PFSK-1 (cell line): ENCODE results near the gene XYLT1.

Source experiments
- FOXP2 ChIP-seq: optimal IDR thresholded peaks from 2 replicates; pipeline ENCODE3; 2011; ENCODE audit warnings: borderline replicate concordance, control low read depth, inconsistent platforms; ENCODE audit not compliant: insufficient read depth; ENCODE audit errors: extremely low read length, extremely low read depth
- POLR2AphosphoS5 ChIP-seq: IDR thresholded peaks from 2 replicates; pipeline ENCODE4 v1.6.1; 2012; ENCODE audit warnings: low read depth, mild to moderate bottlenecking, control low read depth, low read length, moderate library complexity
- REST ChIP-seq, 2 experiments: IDR thresholded peaks; 2 replicates each; pipeline versions ENCODE4 v1.6.1 to v1.8.0; 2011 to 2012; ENCODE audit warnings: low read depth in 2 of 2, low read length in 2 of 2, control low read depth in 1 of 2, inconsistent platforms in 1 of 2, mild to moderate bottlenecking in 1 of 2, moderate library complexity in 1 of 2; ENCODE audit not compliant: insufficient read depth in 1 of 2
- SIN3A ChIP-seq: IDR thresholded peaks from 2 replicates; pipeline ENCODE4 v1.6.1; 2012; ENCODE audit warnings: mild to moderate bottlenecking, low read length, moderate library complexity, borderline replicate concordance; ENCODE audit not compliant: insufficient read depth
- TAF1 ChIP-seq: IDR thresholded peaks from 2 replicates; pipeline ENCODE4 v1.6.1; 2012; ENCODE audit warnings: low read length, control low read depth, borderline replicate concordance; ENCODE audit not compliant: insufficient read depth

XYLT1 gene

DNA sequence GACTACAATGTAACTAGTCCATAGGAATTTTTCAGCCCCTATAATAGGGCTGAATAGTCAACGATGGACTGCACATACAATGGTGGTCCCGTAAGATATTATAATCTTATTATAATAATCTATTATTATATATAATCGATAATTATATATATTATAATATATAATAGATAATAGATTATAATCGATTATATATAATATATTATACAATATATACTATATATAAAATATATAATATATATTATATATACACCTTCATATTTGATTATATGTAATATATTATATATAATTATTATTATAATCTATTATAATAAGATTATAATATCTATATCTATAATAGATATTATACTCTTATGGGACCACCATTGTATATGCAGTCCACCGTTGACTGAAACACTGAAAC is 238.8 kb downstream of the XYLT1 start:
- no peak for TF ChIP-seq POLR2AphosphoS5
- no peak for TF ChIP-seq SIN3A
- TF ChIP-seq FOXP2 = no peak
- no peak for TF ChIP-seq REST (IDR thresholded peaks at IDR 0.05; ENCODE audit: insufficient read depth in 1 of 2, low read depth in 2 of 2, low read length in 2 of 2)

GRCh38 chr16:17230932-17231581 is 239.7 kb downstream of the XYLT1 start:
- TF ChIP-seq TAF1 (no peak), FOXP2 (no peak)

DNA sequence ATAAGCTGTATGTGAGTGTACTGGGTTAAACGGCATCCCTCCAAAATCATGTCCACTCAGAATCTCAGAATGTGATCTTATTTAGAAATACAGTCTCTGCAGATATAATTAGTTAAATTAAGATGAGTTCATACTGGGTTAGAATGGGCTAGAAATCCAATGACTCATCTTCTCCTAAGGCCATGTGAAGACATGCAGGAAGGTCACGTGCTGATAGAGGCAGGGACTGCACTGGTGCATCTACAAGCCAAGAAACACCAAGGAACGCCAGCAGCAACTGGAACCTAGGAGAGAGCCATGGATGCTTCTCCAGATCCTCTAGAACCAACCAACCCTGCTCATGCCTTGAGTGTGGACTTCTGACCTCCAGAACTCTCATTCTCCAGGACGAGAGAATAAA is 241.0 kb downstream of the XYLT1 start:
- TF ChIP-seq TAF1 (no peak), POLR2AphosphoS5 (no peak), FOXP2 (no peak), REST (IDR thresholded peaks at IDR 0.05; ENCODE audit: insufficient read depth in 1 of 2, low read depth in 2 of 2, low read length in 2 of 2) (no peak), SIN3A (no peak)

- TF ChIP-seq TAF1 = no peak
- no peak for TF ChIP-seq REST (IDR thresholded peaks at IDR 0.05; ENCODE audit: insufficient read depth in 1 of 2, low read depth in 2 of 2, low read length in 2 of 2)
These were observed 241.6 kb downstream of the XYLT1 start for GRCh38 chr16:17229131-17229530.

DNA sequence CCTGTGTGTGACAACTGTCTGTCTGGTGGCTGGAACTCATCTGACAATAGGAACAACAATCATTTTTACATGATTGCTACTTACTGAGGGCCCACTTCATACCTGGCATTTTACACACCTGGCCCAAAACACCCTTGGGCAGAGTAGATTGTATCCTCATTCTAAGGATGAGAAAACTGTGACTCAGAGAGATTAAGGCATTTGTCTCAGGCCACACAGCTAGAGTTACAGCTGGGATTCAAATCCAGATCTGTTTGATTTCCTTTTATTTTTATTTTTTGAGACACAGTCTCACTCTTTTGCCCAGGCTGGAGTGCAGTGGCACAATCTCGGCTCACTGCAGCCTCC is 242.1 kb downstream of the XYLT1 start:
- TF ChIP-seq SIN3A = no peak

- no peak for TF ChIP-seq REST (IDR thresholded peaks at IDR 0.05; ENCODE audit: insufficient read depth in 1 of 2, low read depth in 2 of 2, low read length in 2 of 2)
- TF ChIP-seq POLR2AphosphoS5 = no peak
These were observed 242.6 kb downstream of the XYLT1 start for GRCh38 chr16:17228048-17228707.
